CD4-positive, alpha-beta memory T cell (primary cell): ENCODE data around the gene KCNAB2. TPM values are rescaled to one million over a fixed set of nuclear protein-coding genes. Genes with fewer than 3 reads are reported as not detected.
A peak's percentile ranks its signal among the peaks of the same experiment; 100 is the strongest.

Source experiments
- CTCF ChIA-PET: fragments of 350-600 bp; sonication (Branson Sonifier 250); formaldehyde crosslinking; loops from one replicate; lab custom pipeline; 2021; ENCODE audit warnings: inconsistent platforms; ENCODE audit not compliant: partially characterized antibody; lab: Charles Lee
- POLR2A ChIA-PET: fragments of 350-600 bp; sonication (Branson Sonifier 250); formaldehyde crosslinking; loops from one replicate; lab custom pipeline; 2021; ENCODE audit not compliant: partially characterized antibody; lab: Charles Lee
- DNase-seq, 5 donors: peaks; one replicate each; pipeline versions ENCODE4 v3.0.0 to v3.0.0-alpha.2; 2020 to 2022; ENCODE audit warnings: mixed read lengths in 1 of 5
- H3K27ac ChIP-seq: one replicate; pipeline ENCODE4 v1.7.0; 2013; ENCODE audit warnings: low read depth, low read length
- H3K27me3 ChIP-seq: 2 replicates; pipeline ENCODE4 v1.7.0; 2013; ENCODE audit warnings: mild to moderate bottlenecking, low read length, moderate library complexity; ENCODE audit not compliant: insufficient read depth
- H3K36me3 ChIP-seq: 2 replicates; pipeline ENCODE4 v1.7.0; 2013; ENCODE audit warnings: mild to moderate bottlenecking, low read length, moderate library complexity; ENCODE audit not compliant: insufficient read depth
- H3K4me1 ChIP-seq: 2 replicates; pipeline ENCODE4 v1.7.0; 2013; ENCODE audit warnings: mild to moderate bottlenecking, low read length, moderate library complexity; ENCODE audit not compliant: insufficient read depth
- H3K4me3 ChIP-seq, 2 donors: one replicate each; pipeline ENCODE4 v1.7.0; 2013; ENCODE audit warnings: low read length in 2 of 2, mild to moderate bottlenecking in 1 of 2
- H3K9me3 ChIP-seq, 2 donors: one replicate each; pipeline ENCODE4 v1.7.0; 2013; ENCODE audit warnings: low read length in 2 of 2, control low read depth in 1 of 2; ENCODE audit not compliant: control insufficient read depth in 1 of 2
- H3K27ac Mint-ChIP-seq, 7 donors: one replicate each; pipeline ENCODE4 v1.8.0; 2020 to 2021; ENCODE audit warnings: mixed read lengths in 7 of 7, mild to moderate bottlenecking in 6 of 7, inconsistent platforms in 3 of 7, moderate library complexity in 3 of 7
- H3K27me3 Mint-ChIP-seq, 2 donors: one replicate each; pipeline ENCODE4 v1.8.0; 2020 to 2021; ENCODE audit warnings: mixed read lengths in 2 of 2
- H3K36me3 Mint-ChIP-seq, 2 donors: one replicate each; pipeline ENCODE4 v1.8.0; 2020 to 2021; ENCODE audit warnings: mixed read lengths in 2 of 2, inconsistent platforms in 1 of 2, mild to moderate bottlenecking in 1 of 2
- H3K4me1 Mint-ChIP-seq, 4 donors: one replicate each; pipeline ENCODE4 v1.8.0; 2020 to 2021; ENCODE audit warnings: mixed read lengths in 4 of 4, mild to moderate bottlenecking in 1 of 4
- H3K4me3 Mint-ChIP-seq, 8 donors: one replicate each; pipeline ENCODE4 v1.8.0; 2020 to 2021; ENCODE audit warnings: mixed read lengths in 8 of 8, mild to moderate bottlenecking in 7 of 8, moderate library complexity in 6 of 8, inconsistent platforms in 3 of 8
- H3K9me3 Mint-ChIP-seq, 8 donors: one replicate each; pipeline ENCODE4 v1.8.0; 2020 to 2021; ENCODE audit warnings: mixed read lengths in 8 of 8, mild to moderate bottlenecking in 5 of 8, inconsistent platforms in 3 of 8, moderate library complexity in 1 of 8
- intact Hi-C: fragments of 100-400 bp; cut with micrococcal nuclease; formaldehyde crosslinking; loops from one replicate; pipeline ENCODE4 v1.15.1; 2023
- polyA plus RNA-seq, 2 donors: library from polyadenylated mRNA; unstranded; fragments of 300-500 nt; fragmentation: Illumina TruSeq; gene quantifications; one replicate each; pipeline ENCODE4 v1.2.3, GENCODE V29; 2021
- total RNA-seq, 2 experiments: library from RNA; stranded (reverse); gene quantifications; one replicate each; pipeline ENCODE4 v1.2.3, GENCODE V29; 2021

Gene KCNAB2
- total and polyA plus RNA-seq, 4 experiments from 2014 or later, result 20.9 to 197 (median 121) TPM

DNA sequence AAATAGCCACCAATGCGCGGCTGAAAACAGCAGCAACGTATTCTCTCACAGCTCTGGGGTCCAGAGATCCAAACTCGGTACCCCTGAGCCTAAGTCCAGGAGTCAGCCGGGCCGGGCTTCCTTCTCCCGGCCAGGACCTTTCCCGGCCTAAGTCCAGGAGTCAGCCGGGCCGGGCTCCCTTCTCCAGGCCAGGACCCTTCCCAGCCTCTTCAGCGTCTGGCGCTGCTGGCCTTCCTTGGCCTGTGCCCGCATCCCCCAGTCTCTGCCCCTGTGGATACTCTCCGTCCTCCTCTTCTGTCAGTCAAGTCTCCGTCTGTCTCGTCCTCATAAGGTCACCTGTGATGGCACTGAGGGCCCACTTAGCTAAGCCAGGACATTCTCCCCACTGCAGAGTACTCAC, 32.2 kb downstream of the KCNAB2 start:
- POLR2A ChIA-PET, result no interaction called here
- Histone ChIP-seq H3K4me1 (no peaks in the 10 kb centered on the region), H3K27ac (no peak overlapping the region), H3K9me3 (no peaks in the 10 kb centered on the region), H3K4me3 (no peak overlapping the region), H3K36me3 (peaks cover 63% of the 10 kb centered on the region), H3K27me3 (no peaks in the 10 kb centered on the region)
- H3K27me3 Mint-ChIP-seq, result no peaks in the 10 kb centered on the region
- peaks cover 38 to 73% of the 10 kb centered on the region in 2 donors for H3K36me3 Mint-ChIP-seq
- no peaks in the 10 kb centered on the region for H3K9me3 Mint-ChIP-seq
- H3K27ac Mint-ChIP-seq, result peak overlapping the region in 2 of 7 donors; percentile 36 to 47
- no peak for DNase-seq
- H3K4me1 Mint-ChIP-seq, result peaks cover 0 to 6% (median 0%) of the 10 kb centered on the region in 4 donors
- no peak overlapping the region for H3K4me3 Mint-ChIP-seq
- CTCF ChIA-PET, result no interaction called here
- intact Hi-C loops, result no loop called here

DNA sequence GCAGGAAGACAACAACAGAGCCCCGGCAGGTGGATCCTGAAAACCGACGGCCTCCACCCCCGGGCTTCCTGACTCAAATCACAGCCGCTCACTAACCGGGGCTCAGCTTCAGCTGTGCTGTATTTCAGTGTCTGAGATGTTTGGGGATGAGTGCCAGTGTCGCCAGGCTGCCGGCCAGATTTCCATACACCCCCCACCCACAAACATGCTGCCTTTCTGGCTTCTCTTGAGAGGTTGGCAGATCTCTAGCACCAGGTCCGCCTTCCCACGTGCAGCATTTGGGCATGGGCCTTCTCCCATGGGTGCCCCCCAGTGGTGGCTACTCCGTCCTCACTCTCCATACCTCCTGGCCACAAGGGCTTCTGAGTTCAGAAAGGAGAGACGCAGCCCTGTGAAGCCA, 34.8 kb downstream of the KCNAB2 start:
- Histone ChIP-seq H3K27me3 (no peaks in the 10 kb centered on the region), H3K4me1 (no peaks in the 10 kb centered on the region), H3K36me3 (peaks cover 61% of the 10 kb centered on the region), H3K9me3 (no peaks in the 10 kb centered on the region), H3K4me3 (no peak overlapping the region), H3K27ac (no peak overlapping the region)
- Mint-ChIP-seq H3K4me3 (no peak overlapping the region), H3K36me3 (peaks cover 35 to 71% of the 10 kb centered on the region in 2 donors), H3K9me3 (no peaks in the 10 kb centered on the region), H3K27me3 (no peaks in the 10 kb centered on the region), H3K4me1 (peaks cover 0 to 5% (median 0%) of the 10 kb centered on the region in 4 donors), H3K27ac (no peak overlapping the region)
- intact Hi-C loops, result no loop called here
- POLR2A ChIA-PET, result no interaction called here
- CTCF ChIA-PET, result no interaction called here
- DNase-seq, result no peak

DNA sequence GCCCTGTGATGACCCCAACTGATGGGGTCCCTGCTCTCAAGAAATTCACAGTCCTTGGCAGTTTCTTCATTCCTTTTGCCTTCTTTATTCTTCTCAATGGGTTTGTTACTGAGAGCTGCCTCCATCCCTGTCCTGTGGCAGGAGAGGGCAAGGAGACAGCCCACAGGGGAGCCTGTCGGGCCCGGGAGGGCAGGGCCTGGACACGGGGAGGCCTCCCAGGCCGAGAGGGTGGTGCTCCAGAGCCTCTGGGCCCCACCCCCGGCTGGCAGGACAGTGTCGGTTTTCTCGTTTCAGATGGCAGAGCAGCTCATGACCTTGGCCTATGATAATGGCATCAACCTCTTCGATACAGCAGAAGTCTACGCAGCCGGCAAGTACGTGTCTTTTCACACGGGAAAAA, 36.2 kb downstream of the KCNAB2 start:
- no peaks in the 10 kb centered on the region for H3K27me3 Mint-ChIP-seq
- H3K4me3 Mint-ChIP-seq, result no peak overlapping the region
- Histone ChIP-seq H3K36me3 (peaks cover 53% of the 10 kb centered on the region), H3K27me3 (no peaks in the 10 kb centered on the region), H3K4me1 (no peaks in the 10 kb centered on the region), H3K27ac (no peak overlapping the region), H3K9me3 (no peaks in the 10 kb centered on the region), H3K4me3 (no peak overlapping the region)
- peaks cover 0 to 3% (median 0%) of the 10 kb centered on the region in 4 donors for H3K4me1 Mint-ChIP-seq
- ChIA-PET CTCF (no interaction called here), POLR2A (no interaction called here)
- no peak overlapping the region for H3K27ac Mint-ChIP-seq
- peaks cover 25 to 64% of the 10 kb centered on the region in 2 donors for H3K36me3 Mint-ChIP-seq
- DNase-seq, result no peak
- H3K9me3 Mint-ChIP-seq, result no peaks in the 10 kb centered on the region
- intact Hi-C loops, result no loop called here

DNA sequence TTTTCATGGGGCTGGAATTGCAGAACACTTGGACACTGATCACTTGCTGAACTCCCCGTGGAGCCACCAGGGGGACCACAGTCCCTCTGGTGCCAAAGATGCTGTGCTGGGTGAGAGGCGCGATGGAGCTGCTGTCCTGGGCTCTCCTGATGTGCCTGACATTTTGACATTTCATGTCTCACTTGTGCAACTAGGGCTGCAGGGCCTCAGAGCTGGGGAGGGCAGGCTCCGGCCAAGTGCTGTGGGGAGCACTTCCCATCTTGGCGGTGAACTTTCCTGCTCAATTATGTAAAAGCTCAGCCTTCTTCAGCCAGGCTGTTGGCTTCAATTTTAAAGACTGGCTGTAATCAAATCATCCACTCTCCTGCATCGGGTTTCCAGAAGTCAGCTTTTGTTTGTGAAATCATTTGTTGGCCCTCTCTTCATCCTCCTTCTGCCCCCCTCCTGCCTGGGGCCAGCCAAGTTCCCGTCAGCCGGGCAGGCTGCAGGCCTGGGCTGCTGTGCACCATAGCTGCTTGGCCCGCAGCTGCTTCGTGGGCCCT, 36.8 kb downstream of the KCNAB2 start:
- Mint-ChIP-seq H3K4me1 (peaks cover 0 to 3% (median 0%) of the 10 kb centered on the region in 4 donors), H3K9me3 (no peaks in the 10 kb centered on the region), H3K36me3 (peaks cover 25 to 66% of the 10 kb centered on the region in 2 donors), H3K27ac (peak overlapping the region in 1 of 7 donors; percentile 76), H3K4me3 (no peak overlapping the region), H3K27me3 (no peaks in the 10 kb centered on the region)
- ChIA-PET POLR2A (no interaction called here), CTCF (no interaction called here)
- H3K27ac ChIP-seq, result no peak overlapping the region
- H3K4me1 ChIP-seq, result no peaks in the 10 kb centered on the region
- DNase-seq, result no peak
- no peak overlapping the region for H3K4me3 ChIP-seq
- no peaks in the 10 kb centered on the region for H3K9me3 ChIP-seq
- intact Hi-C loops, result no loop called here
- peaks cover 49% of the 10 kb centered on the region for H3K36me3 ChIP-seq
- no peaks in the 10 kb centered on the region for H3K27me3 ChIP-seq

DNA sequence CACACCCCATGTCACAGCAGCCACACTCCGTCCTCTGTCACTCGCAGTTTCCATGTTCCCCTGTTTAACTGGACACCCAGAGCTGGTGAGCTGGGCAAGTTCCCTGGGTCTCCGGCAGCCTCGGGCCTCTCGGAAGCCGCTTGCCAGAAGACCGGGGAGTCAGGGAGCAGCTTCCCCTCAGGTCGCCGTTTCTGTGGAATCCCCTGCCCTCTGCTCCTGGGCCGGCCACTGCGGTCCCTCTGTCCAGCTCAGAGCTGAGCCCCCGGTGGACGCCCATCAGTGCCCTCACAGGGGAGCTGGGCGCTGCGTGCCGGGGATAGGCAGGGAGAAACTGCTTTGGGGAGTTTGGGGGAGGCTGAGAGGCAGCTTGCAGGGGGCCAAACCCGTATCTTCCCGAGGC, 37.7 kb downstream of the KCNAB2 start:
- no peak overlapping the region for H3K27ac ChIP-seq
- CTCF ChIA-PET, result no interaction called here
- POLR2A ChIA-PET, result no interaction called here
- no peak overlapping the region for H3K4me3 Mint-ChIP-seq
- H3K27me3 ChIP-seq, result no peaks in the 10 kb centered on the region
- H3K27ac Mint-ChIP-seq, result no peak overlapping the region
- H3K36me3 Mint-ChIP-seq, result peaks cover 21 to 63% of the 10 kb centered on the region in 2 donors
- no peaks in the 10 kb centered on the region for H3K9me3 Mint-ChIP-seq
- peaks cover 0 to 3% (median 0%) of the 10 kb centered on the region in 4 donors for H3K4me1 Mint-ChIP-seq
- H3K4me1 ChIP-seq, result no peaks in the 10 kb centered on the region
- no peaks in the 10 kb centered on the region for H3K9me3 ChIP-seq
- peak in 1 of 5 donors; percentile 8 for DNase-seq
- H3K27me3 Mint-ChIP-seq, result no peaks in the 10 kb centered on the region
- intact Hi-C loops, result no loop called here
- no peak overlapping the region for H3K4me3 ChIP-seq
- H3K36me3 ChIP-seq, result peaks cover 47% of the 10 kb centered on the region

DNA sequence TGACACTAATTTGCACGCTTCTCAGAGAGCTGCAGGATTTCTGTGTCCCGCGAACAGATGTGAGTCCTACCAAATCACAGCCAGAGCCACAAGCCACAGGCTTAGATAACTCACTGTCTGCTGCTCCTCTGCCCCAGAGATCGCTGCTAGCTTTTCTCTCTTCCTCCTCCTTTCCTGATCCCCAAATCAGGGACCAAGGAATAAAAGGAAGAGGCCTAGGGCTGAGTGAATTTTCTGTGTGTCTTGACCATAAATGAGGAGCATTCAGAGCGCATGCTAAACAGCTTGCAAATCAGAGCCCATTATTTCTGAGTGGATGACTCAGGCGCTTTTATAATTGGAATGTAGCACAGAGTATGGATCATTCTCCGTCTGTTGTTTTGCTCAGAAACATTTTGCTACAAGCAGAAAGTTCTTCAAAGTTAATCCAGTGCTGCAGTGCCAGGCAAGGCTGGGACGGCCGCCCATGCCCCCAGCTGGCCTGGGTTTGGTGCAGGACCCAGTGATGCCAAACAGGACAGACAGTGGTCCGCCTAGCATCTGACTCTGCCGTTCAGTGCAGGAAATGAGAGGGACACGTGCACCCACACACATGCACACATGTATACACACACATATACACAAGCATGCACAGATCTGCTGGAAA, 38.2 kb downstream of the KCNAB2 start:
- Mint-ChIP-seq H3K4me1 (peaks cover 0 to 3% (median 0%) of the 10 kb centered on the region in 4 donors), H3K9me3 (no peaks in the 10 kb centered on the region), H3K36me3 (peaks cover 21 to 59% of the 10 kb centered on the region in 2 donors), H3K4me3 (no peak overlapping the region), H3K27ac (peak overlapping the region in 1 of 7 donors; percentile 24), H3K27me3 (no peaks in the 10 kb centered on the region)
- Histone ChIP-seq H3K27ac (no peak overlapping the region), H3K27me3 (no peaks in the 10 kb centered on the region), H3K36me3 (peaks cover 47% of the 10 kb centered on the region), H3K9me3 (no peaks in the 10 kb centered on the region), H3K4me1 (no peaks in the 10 kb centered on the region), H3K4me3 (no peak overlapping the region)
- intact Hi-C loops, result no loop called here
- DNase-seq, result no peak
- CTCF ChIA-PET, result no interaction called here
- POLR2A ChIA-PET, result no interaction called here

DNA sequence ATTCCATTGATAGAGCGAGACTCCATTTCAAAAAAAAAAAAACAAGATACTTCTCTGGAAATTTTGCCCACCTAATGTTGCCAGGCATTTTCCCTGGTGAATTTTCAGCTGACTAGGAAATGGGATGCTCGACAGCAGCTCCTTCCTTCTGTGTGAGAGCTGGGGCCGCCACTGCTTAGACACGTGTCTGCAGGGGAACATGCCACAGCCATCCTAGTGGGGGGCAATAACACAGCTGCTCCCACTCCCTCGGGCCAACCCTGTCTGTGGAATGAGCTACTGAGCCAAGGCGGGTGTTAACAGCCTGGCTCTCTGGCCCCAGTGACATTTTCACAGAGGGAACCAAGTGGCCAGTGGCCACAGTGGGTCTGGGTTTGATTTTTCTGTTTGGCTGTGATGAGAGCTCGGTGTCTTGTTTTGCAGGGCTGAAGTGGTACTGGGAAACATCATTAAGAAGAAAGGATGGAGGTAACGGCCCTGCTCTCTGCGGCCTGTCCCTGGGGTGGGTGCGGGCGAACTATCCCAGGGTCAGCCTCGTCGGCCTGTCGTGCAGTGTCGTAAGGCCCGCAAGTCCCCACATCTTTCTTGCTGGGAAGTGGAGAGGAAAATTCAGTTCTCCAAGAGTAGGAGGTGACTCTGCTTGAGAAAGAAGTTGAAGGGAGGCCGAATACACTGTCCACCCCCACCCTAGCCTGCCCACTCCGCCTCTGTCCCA, 39.2 kb downstream of the KCNAB2 start:
- H3K36me3 ChIP-seq, result peaks cover 48% of the 10 kb centered on the region
- no peak overlapping the region for H3K4me3 Mint-ChIP-seq
- no peak overlapping the region for H3K27ac ChIP-seq
- peak in 1 of 5 donors; percentile 2 for DNase-seq
- H3K4me1 ChIP-seq, result no peaks in the 10 kb centered on the region
- no peaks in the 10 kb centered on the region for H3K9me3 Mint-ChIP-seq
- H3K27ac Mint-ChIP-seq, result no peak overlapping the region
- H3K4me1 Mint-ChIP-seq, result no peaks in the 10 kb centered on the region
- no peak overlapping the region for H3K4me3 ChIP-seq
- H3K9me3 ChIP-seq, result no peaks in the 10 kb centered on the region
- ChIA-PET POLR2A (no interaction called here), CTCF (no interaction called here)
- intact Hi-C loops, result no loop called here
- no peaks in the 10 kb centered on the region for H3K27me3 Mint-ChIP-seq
- peaks cover 15 to 56% of the 10 kb centered on the region in 2 donors for H3K36me3 Mint-ChIP-seq
- H3K27me3 ChIP-seq, result no peaks in the 10 kb centered on the region
